Measurements from ENCODE around the gene H1-8. TPM values are rescaled to one million over a fixed set of nuclear protein-coding genes. Genes with fewer than 3 reads are reported as not detected.
A peak's percentile ranks its signal among the peaks of the same experiment; 100 is the strongest.

H1-8 gene
- total and polyA plus RNA-seq, 9 donors: 0.27 TPM; not detected in 8

DNA sequence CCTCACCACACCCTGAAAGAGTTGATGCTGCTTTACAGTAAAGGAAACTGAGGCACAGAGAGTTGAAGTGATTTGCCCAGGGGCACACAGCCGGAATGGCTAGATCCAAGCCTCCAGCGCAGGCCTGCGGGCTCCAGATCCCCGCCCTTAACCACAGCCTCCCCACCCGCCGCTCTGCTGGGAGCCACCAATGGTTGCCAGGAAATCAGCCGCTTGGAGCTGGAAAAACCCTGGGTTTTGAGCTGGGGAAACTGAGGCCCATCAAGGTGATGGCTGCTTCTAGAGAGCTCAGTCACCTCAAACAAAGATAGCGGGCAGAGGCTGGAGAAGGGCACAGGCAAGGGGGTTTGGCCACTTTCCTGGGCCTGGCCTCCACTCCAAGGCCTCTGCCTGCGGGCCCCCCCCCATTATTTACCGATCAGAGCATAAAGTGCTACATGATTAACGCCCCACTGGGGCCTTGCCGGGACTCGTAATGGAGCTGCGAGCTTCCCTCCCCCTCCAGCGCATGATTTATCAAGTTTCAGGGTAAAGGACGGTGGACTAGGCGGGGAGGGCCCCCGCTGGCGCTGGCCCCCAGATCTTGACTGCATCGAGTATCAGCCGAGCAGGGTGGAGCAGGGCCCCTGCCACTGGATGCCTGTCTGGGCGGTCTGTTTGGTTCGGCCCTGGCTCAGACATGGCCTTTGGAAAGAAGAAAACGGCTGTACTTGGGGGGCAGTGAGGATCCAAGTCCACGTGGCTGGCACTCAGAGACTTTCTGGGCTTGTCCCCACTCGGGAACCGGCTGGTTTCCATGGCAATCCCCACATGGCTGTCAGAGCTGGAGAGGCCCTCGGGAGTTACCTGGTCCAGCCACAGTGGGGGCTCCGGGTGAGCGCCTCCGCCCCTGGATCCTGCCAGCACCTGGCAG lies 54.4 kb downstream of the H1-8 start:
- H3K9me3 ChIP-seq: no peaks in the 10 kb centered on the region

GRCh38 chr3:129598000-129598381 lies 55.0 kb downstream of the H1-8 start:
- TF ChIP-seq POLR2A (IDR thresholded peaks at IDR 0.05): no peak
- TF ChIP-seq EP300 (IDR thresholded peaks at IDR 0.05): no peak
- TF ChIP-seq, protein P1, sequence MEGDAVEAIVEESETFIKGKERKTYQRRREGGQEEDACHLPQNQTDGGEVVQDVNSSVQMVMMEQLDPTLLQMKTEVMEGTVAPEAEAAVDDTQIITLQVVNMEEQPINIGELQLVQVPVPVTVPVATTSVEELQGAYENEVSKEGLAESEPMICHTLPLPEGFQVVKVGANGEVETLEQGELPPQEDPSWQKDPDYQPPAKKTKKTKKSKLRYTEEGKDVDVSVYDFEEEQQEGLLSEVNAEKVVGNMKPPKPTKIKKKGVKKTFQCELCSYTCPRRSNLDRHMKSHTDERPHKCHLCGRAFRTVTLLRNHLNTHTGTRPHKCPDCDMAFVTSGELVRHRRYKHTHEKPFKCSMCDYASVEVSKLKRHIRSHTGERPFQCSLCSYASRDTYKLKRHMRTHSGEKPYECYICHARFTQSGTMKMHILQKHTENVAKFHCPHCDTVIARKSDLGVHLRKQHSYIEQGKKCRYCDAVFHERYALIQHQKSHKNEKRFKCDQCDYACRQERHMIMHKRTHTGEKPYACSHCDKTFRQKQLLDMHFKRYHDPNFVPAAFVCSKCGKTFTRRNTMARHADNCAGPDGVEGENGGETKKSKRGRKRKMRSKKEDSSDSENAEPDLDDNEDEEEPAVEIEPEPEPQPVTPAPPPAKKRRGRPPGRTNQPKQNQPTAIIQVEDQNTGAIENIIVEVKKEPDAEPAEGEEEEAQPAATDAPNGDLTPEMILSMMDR (IDR thresholded peaks at IDR 0.05): no peak
- no peaks in the 10 kb centered on the region for H3K36me3 ChIP-seq
- no peak for DNase-seq
- intact Hi-C loops (cut with DNase I): loop anchor here in 1 of 4 donors (5.0 kb wide), 1 partner anchor 36 kb away; no protein-coding TSS in a partner anchor
- peaks cover 45% of the 10 kb centered on the region for H3K4me1 ChIP-seq (ENCODE audit: insufficient read depth)
- 45 to 63% (median 53%) methylated on average over 5 of the region's 5 CpGs for WGBS, 3 donors
- H3K27me3 ChIP-seq: no peaks in the 10 kb centered on the region
- no peak overlapping the region for H3K4me3 ChIP-seq
- no peaks in the 10 kb centered on the region for H3K9me3 ChIP-seq
- peak overlapping the region in 1 of 2 donors; percentile 74 for H3K27ac ChIP-seq

More for the DNA sequence above, 54.4 kb downstream of the H1-8 start:
- TF ChIP-seq, protein P1 (IDR thresholded peaks at IDR 0.05): no peak
- TF ChIP-seq POLR2A (IDR thresholded peaks at IDR 0.05): no peak
- TF ChIP-seq EP300 (IDR thresholded peaks at IDR 0.05): no peak
- Histone ChIP-seq H3K4me3 (no peak overlapping the region), H3K4me1 (ENCODE audit: insufficient read depth) (peaks cover 47% of the 10 kb centered on the region), H3K36me3 (no peaks in the 10 kb centered on the region), H3K27ac (peak overlapping the region; percentile 30 to 74), H3K27me3 (no peaks in the 10 kb centered on the region)
- 36 to 58% (median 47%) methylated on average over 31 of the region's 31 CpGs for WGBS, 3 donors
- peak in 2 of 5 donors; percentile 49 to 64 for DNase-seq
- intact Hi-C loops (cut with DNase I): loop anchor here in 1 of 4 donors (5.0 kb wide), 1 partner anchor 35 kb away; no protein-coding TSS in a partner anchor

DNA sequence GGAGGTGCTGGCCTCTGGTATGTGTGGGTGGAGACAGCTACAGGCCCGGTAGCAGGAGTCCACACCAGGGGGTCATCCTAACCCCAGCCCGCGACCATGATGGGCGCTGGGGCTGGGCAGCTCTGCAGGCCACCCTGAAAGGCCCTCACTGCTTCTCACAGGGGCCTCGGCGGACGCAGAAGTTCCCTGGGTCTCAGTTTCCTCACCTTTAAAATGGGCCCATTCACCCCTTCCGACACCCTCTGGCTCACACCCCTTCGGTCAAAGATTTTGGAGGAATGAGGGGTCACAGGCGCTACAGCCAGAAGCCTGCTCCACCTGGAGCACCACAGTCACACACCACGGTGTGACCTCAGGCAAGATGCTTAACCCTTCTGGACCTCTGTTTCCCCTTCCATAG lies 55.5 kb downstream of the H1-8 start:
- Histone ChIP-seq H3K4me3 (no peak overlapping the region), H3K27ac (peak overlapping the region in 1 of 2 donors; percentile 74), H3K27me3 (no peaks in the 10 kb centered on the region), H3K4me1 (ENCODE audit: insufficient read depth) (peaks cover 44% of the 10 kb centered on the region), H3K36me3 (no peaks in the 10 kb centered on the region), H3K9me3 (no peaks in the 10 kb centered on the region)
- DNase-seq: no peak
- 77 to 81% (median 80%) methylated on average over 11 of the region's 11 CpGs for WGBS, 3 donors
- TF ChIP-seq EP300 (IDR thresholded peaks at IDR 0.05) (no peak), POLR2A (IDR thresholded peaks at IDR 0.05) (no peak)
- TF ChIP-seq, protein P1 (IDR thresholded peaks at IDR 0.05): no peak
- intact Hi-C loops (cut with DNase I): loop anchor here in 1 of 4 donors (5.0 kb wide), 1 partner anchor 36 kb away; no protein-coding TSS in a partner anchor

GRCh38 chr3:129599073-129599472 lies 56.1 kb downstream of the H1-8 start:
- Histone ChIP-seq H3K4me1 (ENCODE audit: insufficient read depth) (peaks cover 41% of the 10 kb centered on the region), H3K27ac (peak overlapping the region in 1 of 2 donors; percentile 74), H3K9me3 (no peaks in the 10 kb centered on the region), H3K4me3 (no peak overlapping the region), H3K27me3 (no peaks in the 10 kb centered on the region), H3K36me3 (no peaks in the 10 kb centered on the region)
- WGBS, 3 donors: 86 to 90% (median 88%) methylated on average over 19 of the region's 19 CpGs
- intact Hi-C loops (cut with DNase I): loop anchor here in 1 of 4 donors (5.0 kb wide), 1 partner anchor 37 kb away; no protein-coding TSS in a partner anchor
- no peak for DNase-seq
- TF ChIP-seq POLR2A (IDR thresholded peaks at IDR 0.05): no peak
- TF ChIP-seq EP300 (IDR thresholded peaks at IDR 0.05): no peak
- TF ChIP-seq, protein P1 (IDR thresholded peaks at IDR 0.05): no peak
